GM23338 (cell line): ENCODE measurements around the gene FREY1. TPM values are rescaled to one million over a fixed set of nuclear protein-coding genes. Genes with fewer than 3 reads are reported as not detected.

ENCODE experiments used
- ATAC-seq: fragments of 200-7000 bp; cut with Tn5 transposase; 3 replicates; pipeline ENCODE4 v1.9.1; 2020
- DNase-seq: peaks from one replicate; pipeline ENCODE4 v3.0.0-alpha.2; 2015; ENCODE audit warnings: low spot score
- H2AFZ ChIP-seq: fragments of 200-600 bp; sonication (generic); 2 replicates; pipeline ENCODE4 v1.8.0; 2016; ENCODE audit warnings: antibody characterized with exemption, mild to moderate bottlenecking, moderate library complexity
- H3F3A ChIP-seq: fragments of 200-600 bp; sonication (generic); replicated peaks from 2 replicates; pipeline ENCODE4 v1.8.0; 2017; ENCODE audit warnings: antibody characterized with exemption, mixed run types, low read depth
- H3K27ac ChIP-seq: fragments of 200-600 bp; sonication (generic); 2 replicates; pipeline ENCODE4 v1.6.1; 2016; ENCODE audit warnings: low read depth
- H3K27me3 ChIP-seq: fragments of 200-600 bp; sonication (generic); 2 replicates; pipeline ENCODE4 v1.8.0; 2016; ENCODE audit warnings: mild to moderate bottlenecking, mixed run types, moderate library complexity; ENCODE audit not compliant: insufficient read depth
- H3K36me3 ChIP-seq: fragments of 200-600 bp; sonication (generic); 2 replicates; pipeline ENCODE4 v1.8.0; 2016; ENCODE audit warnings: mild to moderate bottlenecking; ENCODE audit not compliant: insufficient read depth
- H3K4me1 ChIP-seq: fragments of 200-600 bp; sonication (generic); 2 replicates; pipeline ENCODE4 v1.8.0; 2016; ENCODE audit warnings: mild to moderate bottlenecking, moderate library complexity; ENCODE audit not compliant: insufficient read depth
- H3K4me2 ChIP-seq: fragments of 200-600 bp; sonication (generic); 2 replicates; pipeline ENCODE4 v1.7.1; 2017; ENCODE audit warnings: mixed run types
- H3K4me3 ChIP-seq: fragments of 200-600 bp; sonication (generic); 2 replicates; pipeline ENCODE4 v1.6.1; 2016; ENCODE audit warnings: mixed run types
- H3K79me2 ChIP-seq: fragments of 200-600 bp; sonication (generic); replicated peaks from 2 replicates; pipeline ENCODE4 v1.8.0; 2017; ENCODE audit warnings: mild to moderate bottlenecking; ENCODE audit not compliant: insufficient read depth
- H3K9me2 ChIP-seq: fragments of 200-600 bp; sonication (generic); 2 replicates; pipeline ENCODE4 v1.8.0; 2017; ENCODE audit not compliant: insufficient read depth
- H4K20me1 ChIP-seq: fragments of 200-600 bp; sonication (generic); replicated peaks from 2 replicates; pipeline ENCODE4 v1.8.0; 2017; ENCODE audit warnings: mild to moderate bottlenecking; ENCODE audit not compliant: insufficient read depth
- H3K27ac Mint-ChIP-seq: 2 replicates; pipeline ENCODE4 v1.8.0; 2020; ENCODE audit warnings: inconsistent platforms, mild to moderate bottlenecking, moderate library complexity, mixed read lengths
- H3K27me3 Mint-ChIP-seq: 3 replicates; pipeline ENCODE4 v1.8.0; 2022; ENCODE audit warnings: low read depth, mild to moderate bottlenecking, moderate library complexity, mixed read lengths, inconsistent platforms; ENCODE audit not compliant: insufficient read depth, poor library complexity
- H3K36me3 Mint-ChIP-seq: 3 replicates; pipeline ENCODE4 v1.8.0; 2021; ENCODE audit warnings: low read depth, mild to moderate bottlenecking, inconsistent platforms, moderate library complexity, mixed read lengths
- H3K4me1 Mint-ChIP-seq: 3 replicates; pipeline ENCODE4 v1.8.0; 2020; ENCODE audit warnings: mild to moderate bottlenecking, inconsistent platforms, mixed read lengths
- H3K4me3 Mint-ChIP-seq: 3 replicates; pipeline ENCODE4 v1.8.0; 2021; ENCODE audit warnings: moderate library complexity, mild to moderate bottlenecking, inconsistent platforms, mixed read lengths
- H3K9me3 Mint-ChIP-seq: 3 replicates; pipeline ENCODE4 v1.8.0; 2020; ENCODE audit warnings: moderate library complexity, mild to moderate bottlenecking, inconsistent platforms, mixed read lengths
- CTCF ChIP-seq, 2 experiments: fragments of 200-600 bp in 1 of 2; sonication (generic) in 1 of 2; conservative IDR thresholded peaks; 2 replicates each; pipeline versions ENCODE4 v1.5.1 to v1.6.1; 2016 to 2017; ENCODE audit warnings: antibody characterized with exemption in 2 of 2, low read depth in 2 of 2, mild to moderate bottlenecking in 2 of 2, moderate library complexity in 1 of 2
- ETS1 ChIP-seq: IDR thresholded peaks from 2 replicates; pipeline ENCODE4 v1.6.1; 2016; ENCODE audit warnings: antibody characterized with exemption
- EZH2 ChIP-seq: fragments of 200-600 bp; sonication (generic); IDR thresholded peaks from one replicate; pipeline ENCODE4 v1.8.0; 2017; ENCODE audit warnings: antibody characterized with exemption, mild to moderate bottlenecking, low read depth; ENCODE audit not compliant: unreplicated experiment
- EZH2phosphoT487 ChIP-seq: fragments of 200-600 bp; sonication (generic); IDR thresholded peaks from one replicate; pipeline ENCODE4 v1.8.1; 2018; ENCODE audit warnings: antibody characterized with exemption; ENCODE audit not compliant: unreplicated experiment
- JUNB ChIP-seq: IDR thresholded peaks from one replicate; pipeline ENCODE4 v1.6.1; 2016; ENCODE audit warnings: antibody characterized with exemption; ENCODE audit not compliant: unreplicated experiment
- NANOG ChIP-seq: IDR thresholded peaks from 2 replicates; pipeline ENCODE4 v1.6.1; 2016; ENCODE audit warnings: antibody characterized with exemption, borderline replicate concordance
- POLR2AphosphoS5 ChIP-seq: IDR thresholded peaks from 2 replicates; pipeline ENCODE4 v1.6.1; 2016; ENCODE audit warnings: antibody characterized with exemption, low read depth
- REST ChIP-seq: IDR thresholded peaks from one replicate; pipeline ENCODE4 v1.6.1; 2018; ENCODE audit warnings: antibody characterized with exemption; ENCODE audit not compliant: unreplicated experiment
- STAT1 ChIP-seq: IDR thresholded peaks from one replicate; pipeline ENCODE4 v1.6.1; 2016; ENCODE audit warnings: antibody characterized with exemption; ENCODE audit not compliant: unreplicated experiment
- ZNF114 ChIP-seq: fragments of 250-450 bp; sonication (Bioruptor Pico); IDR thresholded peaks from 2 replicates; pipeline ENCODE4 v1.5.0; 2020; ENCODE audit warnings: mild to moderate bottlenecking, moderate library complexity
- ZNF331 ChIP-seq: fragments of 250-450 bp; sonication (Bioruptor Pico); IDR thresholded peaks from 2 replicates; pipeline ENCODE4 v1.5.0; 2020; ENCODE audit warnings: low read depth, mild to moderate bottlenecking, moderate library complexity
- ZNF462 ChIP-seq: fragments of 250-450 bp; sonication (Bioruptor Pico); IDR thresholded peaks from 2 replicates; pipeline ENCODE4 v1.5.0; 2020; ENCODE audit warnings: mild to moderate bottlenecking, moderate library complexity
- polyA plus RNA-seq: library from polyadenylated mRNA; unstranded; fragments of >200 nt; fragmentation: Nextera tagmentation; extraction: Ambion mirVana; gene quantifications from 2 replicates; pipeline ENCODE4 v1.2.1, GENCODE V29; 2016
- total RNA-seq: library from RNA; depleted of rRNA; stranded (reverse); fragments of >200 nt; shearing (Covaris generic); gene quantifications from 2 replicates; pipeline ENCODE4 v1.2.3, GENCODE V29; 2014

FREY1 gene
- total and polyA plus RNA-seq, 2 experiments from 2014 or later = 1.1 TPM; not detected in 1

GRCh38 chr11:45892856-45893255, 14.2 kb downstream of the FREY1 start:
- H3K4me1 ChIP-seq = peaks cover 25% of the 10 kb centered on the region
- H3K4me2 ChIP-seq = no peak overlapping the region
- 0 out of 2 replicates have a peak, but pooled peaks cover 5% of the 10 kb centered on the region for H3F3A ChIP-seq
- H3K4me3 ChIP-seq = no peak overlapping the region
- Mint-ChIP-seq H3K4me1 (peaks cover 31% of the 10 kb centered on the region), H3K36me3 (no peaks in the 10 kb centered on the region; the same call in 2 of the 3 replicates), H3K27ac (no peak overlapping the region; the same call in 1 of the 2 replicates), H3K9me3 (no peaks in the 10 kb centered on the region), H3K4me3 (no peak overlapping the region; the same call in 2 of the 3 replicates), H3K27me3 (peaks cover 12% of the 10 kb centered on the region)
- peak overlapping the region; percentile 84 for H3K27ac ChIP-seq
- no peaks in the 10 kb centered on the region for H3K36me3 ChIP-seq
- H2AFZ ChIP-seq = no peak overlapping the region
- DNase-seq = no peak
- H3K27me3 ChIP-seq = no peaks in the 10 kb centered on the region
- no peak for TF ChIP-seq JUNB
- TF ChIP-seq ZNF331 (CRISPR knock-in tag) = no peak
- no peak for TF ChIP-seq POLR2AphosphoS5
- TF ChIP-seq REST = no peak
- no peak for TF ChIP-seq EZH2
- TF ChIP-seq STAT1 = no peak
- TF ChIP-seq ZNF114 (CRISPR knock-in tag) = no peak
- TF ChIP-seq CTCF (conservative IDR thresholded peaks at IDR 0.05; ENCODE audit: low read depth in 2 of 2) = no peak
- no peak for TF ChIP-seq EZH2phosphoT487
- no peak for TF ChIP-seq ETS1
- TF ChIP-seq ZNF462 (CRISPR knock-in tag) = no peak
- no peak for TF ChIP-seq NANOG
- H3K9me2 ChIP-seq = no peaks in the 10 kb centered on the region
- H3K79me2 ChIP-seq = peaks cover 9% of the 10 kb centered on the region; the same call in 1 of the 2 replicates
- peaks cover 15% of the 10 kb centered on the region; the same call in 1 of the 2 replicates for H4K20me1 ChIP-seq
- ATAC-seq = no peak
